T-helper 22 cell (primary cell): ENCODE measurements around the gene CRIP1.

Source experiments
- DNase-seq: peaks from one replicate; pipeline ENCODE4 v3.0.0-alpha.2; 2020; ENCODE audit warnings: low read depth

Gene CRIP1

GRCh38 chr14:105533811-105534498, 47.3 kb downstream of the CRIP1 start:
- no peak for DNase-seq

- no peak for DNase-seq
These were observed 47.9 kb downstream of the CRIP1 start for GRCh38 chr14:105534586-105534985.

GRCh38 chr14:105536051-105536450, 49.4 kb downstream of the CRIP1 start:
- no peak for DNase-seq

- no peak for DNase-seq
These were observed 50.2 kb downstream of the CRIP1 start for GRCh38 chr14:105536691-105537579.

GRCh38 chr14:105537580-105538474, 51.1 kb downstream of the CRIP1 start:
- DNase-seq = peak; percentile 39
